ENCODE data around the gene EGFLAM.
A peak's percentile ranks its signal among the peaks of the same experiment; 100 is the strongest.
"Not testable (repeated sequence)": the region's sequence is repeated elsewhere in the genome, so short reads cannot be mapped to it uniquely, and the experiment has no call there.

Gene EGFLAM

GRCh38 chr5:38376404-38376803, 118.0 kb downstream of the EGFLAM start:
- no peak for DNase-seq (ENCODE audit: low spot score)

- DNase-seq (ENCODE audit: low spot score) = no peak
These were observed 120.2 kb downstream of the EGFLAM start for GRCh38 chr5:38378579-38378978.

- DNase-seq (ENCODE audit: low spot score) = no peak
These were observed 121.1 kb downstream of the EGFLAM start for GRCh38 chr5:38379350-38379937.

- no peak for DNase-seq (ENCODE audit: low spot score)
These were observed 122.2 kb downstream of the EGFLAM start for GRCh38 chr5:38380537-38380936.

GRCh38 chr5:38381361-38381760, 123.0 kb downstream of the EGFLAM start:
- DNase-seq (ENCODE audit: low spot score) = no peak

DNA sequence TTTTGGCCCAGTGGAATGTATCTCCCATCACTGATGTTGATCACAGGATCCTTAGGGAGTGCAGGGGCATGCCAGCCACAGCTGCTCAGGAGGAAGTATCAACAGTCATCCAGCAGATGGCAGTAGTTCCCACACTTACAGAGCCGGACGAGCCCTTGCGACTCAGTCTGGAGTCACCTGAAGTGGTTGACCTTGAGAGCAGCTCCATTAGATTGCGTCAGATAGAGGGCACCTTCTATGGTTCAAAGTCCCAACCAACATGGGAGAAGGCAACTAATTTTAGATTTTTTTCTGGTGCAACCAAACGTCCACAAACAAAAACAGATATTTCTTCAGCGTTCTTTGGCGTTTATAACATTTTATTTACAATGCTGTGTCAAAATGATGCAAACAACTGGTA, 124.5 kb downstream of the EGFLAM start:
- peak; percentile 85 for DNase-seq (ENCODE audit: low spot score)

GRCh38 chr5:38383701-38384100, 125.3 kb downstream of the EGFLAM start:
- no peak for DNase-seq (ENCODE audit: low spot score)

GRCh38 chr5:38384396-38384795, 126.0 kb downstream of the EGFLAM start:
- DNase-seq (ENCODE audit: low spot score) = no peak

DNA sequence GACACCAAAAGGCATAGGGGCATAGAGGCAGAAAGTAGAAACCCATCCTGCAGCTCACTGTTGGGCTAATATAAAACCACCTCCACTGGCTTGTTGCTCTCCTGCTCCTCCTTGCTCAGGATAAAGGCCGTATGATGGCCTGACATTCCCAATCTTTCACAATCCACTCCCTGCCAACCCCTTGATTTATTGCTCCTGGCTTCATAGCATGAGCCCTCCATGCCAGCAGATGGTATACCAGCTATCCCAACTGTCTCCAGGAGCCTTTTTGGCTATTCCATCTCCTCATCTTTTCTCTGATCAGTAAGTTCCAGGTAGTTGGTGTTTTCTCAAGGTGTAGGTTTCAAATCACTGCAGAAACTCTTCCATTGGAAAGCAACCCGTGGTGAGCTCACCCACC, 128.8 kb downstream of the EGFLAM start:
- no peak for DNase-seq (ENCODE audit: low spot score)

- DNase-seq (ENCODE audit: low spot score) = no peak
These were observed 135.3 kb downstream of the EGFLAM start for GRCh38 chr5:38393636-38394035.

DNA sequence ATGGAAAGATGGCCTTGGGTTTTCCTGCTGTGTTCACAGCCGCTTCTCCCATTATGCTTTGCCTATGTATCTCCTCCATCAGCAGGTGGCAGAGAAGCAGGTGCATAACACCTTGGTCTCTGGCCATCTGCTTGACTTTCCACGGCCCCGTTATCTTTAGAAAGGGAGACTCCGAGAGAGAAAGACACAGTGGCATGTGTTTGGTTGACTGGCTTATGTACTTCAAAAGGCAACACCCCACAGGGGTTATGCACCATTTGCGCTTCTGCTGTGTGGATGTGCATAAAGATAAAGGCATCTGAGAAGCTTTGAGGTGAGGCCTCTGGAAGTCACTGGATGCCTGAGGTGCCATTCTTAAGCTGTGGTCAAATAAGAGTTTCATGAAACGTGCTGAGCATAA, 138.4 kb downstream of the EGFLAM start:
- DNase-seq (ENCODE audit: low spot score) = no peak

DNA sequence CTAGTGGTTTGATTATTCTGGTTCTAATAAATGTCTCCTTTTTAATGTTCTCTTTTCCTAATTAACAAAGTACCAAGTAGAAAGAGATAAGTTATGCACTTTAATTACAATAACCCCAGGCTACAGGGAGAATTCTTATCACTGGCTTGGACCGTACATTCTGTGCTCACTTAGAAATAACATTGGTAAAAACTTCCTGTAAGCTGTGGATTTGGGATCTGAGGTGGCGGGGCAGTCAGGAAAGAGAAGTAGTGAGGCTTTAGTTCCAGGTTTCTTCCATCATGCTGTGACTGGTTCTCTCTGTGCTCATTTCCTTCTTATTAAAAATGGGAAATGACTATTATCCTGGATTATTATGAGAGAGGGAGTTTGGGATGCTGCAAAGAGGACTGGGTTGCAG, 142.0 kb downstream of the EGFLAM start:
- no peak for DNase-seq (ENCODE audit: low spot score)

DNA sequence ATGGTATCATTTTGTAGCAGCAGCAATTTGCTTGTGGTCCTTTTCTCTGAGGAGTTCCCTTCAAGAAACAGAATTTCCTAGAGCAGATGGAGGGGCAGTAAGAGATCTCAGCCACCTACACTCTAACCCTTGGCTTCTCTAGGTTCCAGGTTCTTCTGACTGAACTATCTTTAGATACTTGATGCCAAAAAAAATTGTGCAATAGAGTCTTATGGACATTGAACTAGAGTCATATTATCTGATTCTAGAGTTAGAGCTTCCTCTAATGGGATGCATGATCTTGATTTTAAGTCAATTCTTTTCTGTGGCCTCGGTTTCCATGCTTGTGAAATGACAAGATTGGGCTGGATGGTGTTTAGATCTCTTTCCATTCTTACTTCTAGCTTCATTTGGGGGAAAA, 142.8 kb downstream of the EGFLAM start:
- no peak for DNase-seq (ENCODE audit: low spot score)

- no peak for DNase-seq (ENCODE audit: low spot score)
These were observed 145.0 kb downstream of the EGFLAM start for GRCh38 chr5:38403406-38403805.

DNA sequence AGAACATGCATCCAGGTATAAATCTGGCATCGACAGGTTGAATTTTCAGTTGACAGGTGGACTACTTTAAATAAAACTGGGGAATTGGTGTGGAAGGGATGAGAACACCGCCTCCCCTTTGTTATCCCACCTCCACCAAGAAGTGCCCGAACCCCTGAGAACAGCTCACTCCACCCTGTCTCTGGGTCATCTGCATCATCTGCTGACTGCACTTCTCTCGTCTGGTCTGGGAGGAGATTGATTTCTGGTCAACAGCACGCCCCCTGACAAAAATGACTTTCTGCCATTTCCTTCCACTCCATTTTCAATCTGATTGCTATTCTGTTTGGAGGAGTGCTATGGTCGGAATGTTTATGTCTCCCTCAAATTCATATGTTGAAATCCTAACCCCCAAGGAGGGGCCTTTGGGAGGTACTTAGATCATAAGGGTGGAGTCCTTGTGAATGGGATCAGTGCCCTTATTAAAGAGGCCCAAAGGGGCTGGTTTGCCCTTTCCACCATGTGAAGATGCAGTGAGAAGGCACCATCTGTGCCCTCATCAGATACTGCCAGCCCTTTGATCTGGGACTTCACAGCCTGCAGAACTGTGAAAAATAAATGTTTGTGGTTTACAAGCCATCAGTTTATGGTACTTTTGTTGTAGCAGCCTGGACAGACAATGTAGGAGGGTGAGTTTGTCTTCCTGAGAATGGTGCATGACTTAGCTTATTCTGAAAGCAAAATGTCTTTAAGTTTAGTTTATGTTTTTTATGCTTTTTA, 145.7 kb downstream of the EGFLAM start:
- DNase-seq (ENCODE audit: low spot score) = no peak

DNA sequence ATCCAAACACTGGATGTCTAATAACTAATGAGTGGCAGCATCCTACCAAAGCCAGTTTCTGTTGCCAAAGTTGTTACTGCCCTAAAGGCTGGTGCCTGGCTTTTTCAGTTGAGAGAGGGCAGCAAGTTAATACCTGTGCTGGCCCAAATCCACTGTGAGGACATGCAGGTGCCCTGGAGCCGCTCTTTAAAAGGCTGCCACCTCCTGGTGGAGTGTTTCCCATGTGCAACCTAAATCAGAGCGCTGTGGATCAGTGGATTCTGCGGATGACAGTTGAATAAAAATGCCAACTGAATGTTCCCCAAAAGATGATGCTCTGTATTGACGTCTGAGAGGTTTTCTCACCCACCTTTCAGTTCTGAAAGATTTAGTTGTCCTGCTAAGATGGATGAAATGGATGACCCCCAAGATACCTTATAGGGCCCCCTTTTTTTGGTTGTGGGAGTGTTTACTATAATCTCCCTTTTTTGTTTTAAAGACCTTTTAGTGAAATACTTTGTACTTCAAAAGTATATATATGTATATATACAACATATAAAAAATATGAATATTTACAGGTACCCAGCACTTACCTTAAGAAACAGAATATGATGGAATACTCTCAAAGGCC, 146.4 kb downstream of the EGFLAM start:
- DNase-seq (ENCODE audit: low spot score) = no peak

DNA sequence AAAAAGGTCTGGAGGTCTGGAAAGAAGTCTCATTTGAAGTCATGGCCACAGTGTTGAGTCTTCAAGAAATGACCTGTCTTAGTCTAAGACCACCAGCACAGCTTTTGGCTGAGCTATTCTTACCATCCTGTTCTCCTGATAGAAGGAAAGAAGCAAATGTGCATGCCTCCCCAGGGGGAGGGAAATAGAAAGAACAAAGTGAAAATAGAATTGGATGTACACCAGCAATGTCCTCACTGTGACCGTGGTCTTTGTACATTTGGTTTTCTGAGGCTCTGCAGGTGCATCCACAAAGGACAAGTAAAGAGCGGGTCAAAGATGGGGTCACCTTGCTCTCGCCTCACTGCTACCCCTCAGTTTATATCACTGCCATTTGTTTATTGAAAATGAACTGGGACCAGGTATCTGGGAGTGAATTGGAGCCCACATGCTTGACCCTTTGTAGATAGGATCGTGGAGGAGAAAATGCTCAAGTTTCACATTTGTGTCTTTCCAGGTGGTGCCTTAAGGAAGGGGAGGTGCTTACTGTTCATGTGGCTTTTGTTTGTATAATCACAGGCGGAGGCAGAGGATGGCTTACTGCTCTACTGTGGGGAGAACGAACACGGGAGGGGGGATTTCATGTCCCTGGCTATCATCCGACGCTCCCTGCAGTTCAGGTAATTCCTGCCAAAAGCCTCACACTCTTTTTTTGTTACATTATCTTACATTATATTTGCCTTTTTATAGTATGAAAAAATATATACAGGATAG, 150.3 kb downstream of the EGFLAM start:
- no peak for DNase-seq (ENCODE audit: low spot score)

DNA sequence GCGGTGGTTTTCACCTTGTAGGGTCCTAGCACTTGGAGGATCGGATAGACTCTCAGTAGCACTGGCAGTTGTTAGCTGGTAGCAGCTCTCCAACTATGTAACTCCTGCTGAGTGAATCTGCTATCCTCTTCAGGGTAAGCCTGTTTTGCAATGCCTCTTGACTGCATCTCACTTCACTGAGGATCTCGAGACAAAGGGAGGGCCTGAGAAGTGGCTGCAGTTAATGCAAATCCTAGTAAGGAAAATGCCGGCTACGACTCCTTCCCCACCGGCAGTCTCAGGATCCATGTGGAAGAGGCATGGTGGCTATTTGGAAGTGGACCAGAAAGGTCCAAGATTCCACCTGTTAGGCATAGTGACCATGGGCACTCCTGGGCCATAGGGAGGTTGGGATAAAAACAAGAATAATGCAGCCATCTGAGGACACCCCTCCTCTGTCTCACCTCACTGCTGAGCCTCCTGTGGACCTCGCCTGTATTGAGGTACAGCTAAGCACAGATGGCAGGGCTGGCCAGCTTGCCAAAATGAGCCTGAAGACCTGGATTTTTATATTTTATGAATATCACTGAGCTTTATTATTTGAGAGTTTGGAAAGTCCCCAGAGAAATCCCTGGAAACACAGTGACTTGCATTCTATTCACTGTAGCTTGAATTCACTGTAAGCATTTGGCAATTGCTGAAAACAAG, 152.1 kb downstream of the EGFLAM start:
- no peak for DNase-seq (ENCODE audit: low spot score)

DNA sequence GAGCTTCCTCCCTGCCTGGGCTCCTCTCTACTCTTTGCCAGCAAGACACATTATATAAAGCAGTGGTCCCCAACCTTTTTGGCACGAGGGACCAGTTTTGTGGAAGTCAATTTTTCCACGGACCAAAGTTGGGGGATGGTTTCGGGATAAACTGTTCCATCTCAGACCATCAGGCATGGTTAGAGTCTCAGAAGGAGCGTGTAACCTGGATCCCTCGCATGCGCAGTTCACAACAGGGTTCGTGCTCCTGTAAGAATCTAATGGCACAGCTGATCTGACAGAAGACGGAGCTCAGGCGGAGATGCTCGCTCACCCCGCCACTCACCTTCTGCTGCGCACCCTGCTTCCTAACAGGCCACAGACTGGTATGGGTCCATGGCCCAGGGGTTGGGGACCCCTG, 155.3 kb downstream of the EGFLAM start:
- no peak for DNase-seq (ENCODE audit: low spot score)

DNA sequence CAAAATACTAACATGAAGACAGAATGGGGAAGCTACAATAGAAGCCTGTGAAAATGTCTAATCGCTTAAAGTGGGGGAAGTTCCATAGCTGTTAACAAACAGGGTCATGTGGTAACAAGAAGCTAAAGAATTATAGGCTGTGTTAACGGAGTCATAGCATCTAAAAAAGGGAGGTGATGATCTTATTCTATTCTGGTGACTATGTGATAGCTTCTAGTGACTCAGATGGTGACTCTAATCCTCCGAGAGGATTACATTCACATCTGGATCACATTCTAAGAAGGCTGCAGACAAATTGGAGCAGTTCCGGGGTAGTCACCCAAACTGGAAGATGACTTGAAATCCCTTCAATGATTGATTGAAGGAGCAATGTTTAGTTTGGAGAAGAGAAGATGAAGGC, 156.0 kb downstream of the EGFLAM start:
- DNase-seq (ENCODE audit: low spot score) = peak; percentile 76

DNA sequence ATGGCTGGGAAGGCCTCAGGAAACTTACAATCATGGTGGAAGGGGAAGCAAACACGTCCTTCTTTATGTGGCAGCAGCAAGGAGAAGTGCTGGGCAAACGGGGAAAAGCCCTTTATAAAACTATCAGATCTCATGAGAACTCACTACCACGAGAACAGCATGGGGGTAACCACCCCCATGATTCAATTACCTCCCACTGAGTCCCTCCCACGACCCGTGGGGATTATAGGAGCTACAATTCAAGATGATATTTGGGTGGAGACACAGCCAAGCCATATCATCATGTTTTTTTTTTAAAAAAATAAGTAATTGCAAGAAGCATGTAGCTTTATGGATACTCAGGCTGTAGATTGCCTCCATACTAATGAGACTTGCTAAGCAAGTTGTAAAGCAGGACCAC, 157.4 kb downstream of the EGFLAM start:
- DNase-seq (ENCODE audit: low spot score) = not testable (repeated sequence)

GRCh38 chr5:38417658-38418017, 159.3 kb downstream of the EGFLAM start:
- DNase-seq (ENCODE audit: low spot score) = no peak

All from RKO (cell line).